GM19193 (cell line): ENCODE data around the gene USP20.

Experiments
- POLR2A ChIP-seq: IDR thresholded peaks from 4 replicates; pipeline ENCODE4 v1.6.1; 2011; ENCODE audit not compliant: insufficient read depth, insufficient read length; ENCODE audit errors: extremely low read depth

USP20 gene

GRCh38 chr9:129835128-129835859, at the start of gene USP20, which contains the start of gene C9orf78:
Gene USP20 (plus strand): TSS chr9:129835458. CDS start chr9:129852556, 17,098 bp downstream.
Gene C9orf78 (minus strand): TSS chr9:129835275. CDS start chr9:129835221, 54 bp downstream.
- peak; percentile 95 for TF ChIP-seq POLR2A

- no peak for TF ChIP-seq POLR2A
These were observed 49.4 kb upstream of the USP20 start for GRCh38 chr9:129785866-129786265.

GRCh38 chr9:129786481-129786880, 48.8 kb upstream of the USP20 start:
- TF ChIP-seq POLR2A, result no peak

DNA sequence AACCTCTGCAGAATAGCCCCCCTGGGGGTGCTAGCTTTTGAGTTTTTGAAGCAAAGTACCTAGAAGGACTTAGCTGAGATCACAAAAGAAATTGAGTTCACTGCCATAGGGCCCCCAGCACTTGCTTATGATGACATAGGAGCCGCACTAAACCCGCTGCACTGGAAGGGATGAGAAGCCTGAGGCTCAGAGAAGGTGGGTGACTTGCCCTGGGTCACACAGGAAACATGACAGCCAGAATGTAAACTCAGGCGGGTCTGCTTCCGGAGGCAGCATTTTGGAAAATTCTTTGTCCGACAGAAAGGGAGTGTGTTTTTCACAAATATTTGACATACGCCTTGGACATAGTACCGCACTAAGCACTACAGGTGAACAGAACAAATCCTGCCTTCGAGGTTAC, 40.7 kb upstream of the USP20 start:
- TF ChIP-seq POLR2A, result no peak

- no peak for TF ChIP-seq POLR2A
These were observed 36.3 kb upstream of the USP20 start for GRCh38 chr9:129798973-129799372.

DNA sequence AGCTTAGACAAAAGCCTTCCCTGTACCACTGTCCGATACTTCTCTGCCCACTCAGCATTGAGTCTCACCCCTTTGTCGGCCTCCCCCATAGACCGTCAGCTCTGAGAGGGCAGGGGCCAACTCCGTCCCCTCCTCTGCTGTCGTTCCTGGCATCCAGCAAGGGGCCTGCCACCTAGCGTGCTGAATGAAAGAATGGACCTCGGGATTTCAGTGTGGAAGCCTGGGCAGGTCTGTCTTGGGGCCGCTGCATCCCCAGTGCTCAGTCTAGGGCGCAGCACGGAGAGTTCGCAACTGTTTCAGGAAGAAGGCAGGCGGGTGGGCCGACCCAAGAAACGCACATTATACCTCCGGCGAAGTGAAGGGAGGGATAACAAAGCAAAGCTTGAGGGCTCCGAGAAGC, 33.8 kb upstream of the USP20 start:
- TF ChIP-seq POLR2A, result no peak

GRCh38 chr9:129802833-129803675, 32.2 kb upstream of the USP20 start, which contains the start of gene TOR1B:
Gene TOR1B (plus strand): TSS chr9:129803184. CDS start chr9:129803213, 29 bp downstream.
- TF ChIP-seq POLR2A, result peak; percentile 74

DNA sequence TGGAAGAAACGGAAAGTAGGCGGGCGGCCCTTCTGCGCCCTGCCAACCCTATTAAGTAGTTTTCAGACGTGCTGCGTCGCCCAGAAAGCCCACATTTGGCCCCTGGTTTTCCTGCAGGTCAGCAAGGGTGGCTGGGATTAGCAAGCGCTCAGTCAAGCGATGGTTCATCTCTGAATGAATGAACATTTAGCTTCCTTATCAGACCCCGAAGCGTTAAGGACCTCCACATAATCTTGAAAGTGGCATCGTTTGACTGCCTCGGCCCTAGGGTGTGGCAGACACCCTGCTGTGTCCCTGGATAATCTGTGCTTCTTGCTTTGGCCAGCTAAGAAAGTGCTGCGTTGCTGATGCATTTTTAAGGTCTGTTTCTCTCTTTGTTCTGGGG, 31.6 kb upstream of the USP20 start:
- no peak for TF ChIP-seq POLR2A

DNA sequence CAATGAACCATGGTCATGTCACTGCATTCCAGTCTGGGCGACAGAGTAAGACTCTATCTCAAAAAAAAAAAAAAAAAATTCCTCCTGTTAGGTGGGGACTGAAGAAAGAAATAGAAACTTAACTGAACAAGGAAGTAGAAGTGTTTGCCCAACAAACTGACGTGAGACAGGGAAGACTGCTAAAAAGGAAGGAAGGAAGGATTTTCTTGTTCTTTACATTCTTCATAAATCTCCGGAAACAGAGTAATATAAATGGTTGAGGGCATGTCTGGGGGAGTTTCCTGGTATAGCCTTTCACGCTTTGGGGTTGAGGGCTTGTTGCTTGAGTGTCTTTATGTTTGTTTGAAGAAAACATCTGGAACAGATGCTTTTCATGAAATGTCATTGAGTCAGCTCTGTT, 29.2 kb upstream of the USP20 start:
- TF ChIP-seq POLR2A, result no peak

- no peak for TF ChIP-seq POLR2A
These were observed 25.9 kb upstream of the USP20 start for GRCh38 chr9:129809346-129809745.

DNA sequence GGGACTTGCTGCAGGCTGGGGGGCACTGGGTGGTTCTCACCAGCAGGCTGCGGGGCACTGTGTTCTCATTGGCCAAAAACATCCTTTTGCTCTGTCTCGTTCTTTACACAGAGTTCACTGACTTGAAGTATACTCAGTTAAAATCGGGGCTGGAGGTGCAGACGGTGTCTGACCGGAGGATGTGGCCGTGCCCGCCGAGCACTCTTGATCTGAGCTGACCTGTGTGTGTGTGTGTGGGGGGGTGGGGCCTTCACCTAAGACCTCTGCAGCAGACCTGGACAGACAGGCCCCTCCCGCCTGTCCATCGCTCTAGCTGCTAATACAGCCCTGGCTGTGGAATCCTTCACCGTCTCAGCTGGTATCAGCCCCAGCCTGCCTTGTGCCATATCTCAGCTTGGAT, 25.1 kb upstream of the USP20 start:
- TF ChIP-seq POLR2A, result no peak

DNA sequence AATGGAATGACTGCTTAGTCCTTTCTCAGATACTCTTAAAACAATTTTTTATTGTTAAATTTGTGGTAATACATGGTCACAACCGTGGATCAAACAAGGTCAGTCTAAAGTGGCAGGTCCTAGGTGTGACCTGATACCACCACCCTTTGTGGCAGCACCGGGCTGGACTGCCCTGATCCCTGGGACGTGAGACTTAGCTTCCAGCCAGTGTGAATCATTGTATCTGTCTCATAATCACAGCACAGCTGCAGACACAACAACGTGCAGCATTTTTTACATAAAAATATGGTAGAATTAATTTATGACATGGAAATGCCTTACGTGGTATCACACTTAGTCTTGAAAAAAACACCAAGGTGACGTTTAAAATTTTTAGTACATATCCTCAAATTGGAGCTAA, 24.5 kb upstream of the USP20 start:
- no peak for TF ChIP-seq POLR2A

- no peak for TF ChIP-seq POLR2A
These were observed 23.3 kb upstream of the USP20 start for GRCh38 chr9:129811967-129812363.

GRCh38 chr9:129812385-129812784, 22.9 kb upstream of the USP20 start:
- TF ChIP-seq POLR2A, result no peak

GRCh38 chr9:129813661-129814060, 21.6 kb upstream of the USP20 start:
- TF ChIP-seq POLR2A, result no peak
